Activated CD4-positive, alpha-beta T cell treated with anti-CD3 and anti-CD28 coated beads for 36 hours (primary cell): Measurements from ENCODE around the gene GSG1L2. TPM values are rescaled to one million over a fixed set of nuclear protein-coding genes. Genes with fewer than 3 reads are reported as not detected.
A peak's percentile ranks its signal among the peaks of the same experiment; 100 is the strongest.

Experiments used
- ATAC-seq: fragments of 200-7000 bp; cut with Tn5 transposase; one replicate; pipeline ENCODE4 v1.10.0; 2021; ENCODE audit warnings: mild to moderate bottlenecking, moderate library complexity
- CTCF ChIA-PET: fragments of 350-600 bp; sonication (Branson Sonifier 250); formaldehyde crosslinking; loops from one replicate; lab custom pipeline; 2021; ENCODE audit warnings: antibody characterized with exemption; lab: Charles Lee
- POLR2A ChIA-PET: fragments of 350-600 bp; sonication (Branson Sonifier 250); formaldehyde crosslinking; loops from one replicate; lab custom pipeline; 2021; ENCODE audit warnings: antibody characterized with exemption, inconsistent platforms; lab: Charles Lee
- DNase-seq: peaks from one replicate; pipeline ENCODE4 v3.0.0-alpha.2; 2020
- H3K27ac Mint-ChIP-seq: one replicate; pipeline ENCODE4 v1.8.0; 2021; ENCODE audit warnings: mixed read lengths
- H3K27me3 Mint-ChIP-seq: one replicate; pipeline ENCODE4 v1.8.0; 2021; ENCODE audit warnings: mixed read lengths
- H3K36me3 Mint-ChIP-seq: one replicate; pipeline ENCODE4 v1.8.0; 2021; ENCODE audit warnings: low read depth, mixed read lengths
- H3K4me1 Mint-ChIP-seq: one replicate; pipeline ENCODE4 v1.8.0; 2021; ENCODE audit warnings: mixed read lengths
- H3K4me3 Mint-ChIP-seq: one replicate; pipeline ENCODE4 v1.8.0; 2021; ENCODE audit warnings: mild to moderate bottlenecking, moderate library complexity, mixed read lengths
- H3K9me3 Mint-ChIP-seq: one replicate; pipeline ENCODE4 v1.8.0; 2021; ENCODE audit warnings: low read depth, mixed read lengths
- intact Hi-C, 2 experiments: fragments of 100-400 bp; cut with DNase I in 1 of 2; cut with micrococcal nuclease in 1 of 2; formaldehyde crosslinking; loops; one replicate each; pipeline versions ENCODE4 v1.14.2 to v1.15.1; 2022 to 2024; cut with DNase I, micrococcal nuclease
- total RNA-seq, 2 experiments: library from RNA; stranded (reverse); gene quantifications; one replicate each; pipeline ENCODE4 v1.2.3, GENCODE V29; 2021

GSG1L2 gene
- total RNA-seq, 2 experiments from 2014 or later = not detected

- intact Hi-C loops = no loop called here
- no peak for DNase-seq
- no peak for ATAC-seq
- Mint-ChIP-seq H3K27ac (no peak overlapping the region), H3K27me3 (peaks cover 8% of the 10 kb centered on the region), H3K9me3 (no peaks in the 10 kb centered on the region), H3K36me3 (no peaks in the 10 kb centered on the region), H3K4me3 (no peak overlapping the region), H3K4me1 (no peaks in the 10 kb centered on the region)
- CTCF ChIA-PET = interaction anchor here (1.2 kb wide), 1 partner anchor 21 kb away, joined by 5 read pairs; no protein-coding TSS in a partner anchor
- POLR2A ChIA-PET = no interaction called here
Measured at GRCh38 chr17:9765322-9765721, 56.6 kb downstream of the GSG1L2 start.

DNA sequence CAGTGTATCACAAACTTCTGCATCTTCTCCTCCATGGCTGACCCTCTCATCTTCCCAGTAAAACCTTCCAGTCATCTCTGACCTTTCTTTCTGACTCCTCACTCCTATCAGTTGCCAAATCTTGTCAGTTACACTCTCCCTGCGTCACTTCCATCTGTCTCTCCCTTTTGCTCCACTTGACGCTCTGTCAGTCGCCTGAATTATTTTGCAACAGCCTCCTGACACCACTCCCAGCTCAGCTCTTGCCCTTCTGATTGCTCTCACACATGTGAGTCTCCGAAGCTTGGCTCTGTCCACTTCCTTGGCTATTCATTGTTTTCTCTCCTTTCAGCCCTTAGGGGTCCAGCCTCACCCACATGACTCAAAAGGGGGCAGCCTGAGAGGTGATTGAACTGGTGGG, 58.2 kb downstream of the GSG1L2 start:
- intact Hi-C loops = no loop called here
- H3K4me3 Mint-ChIP-seq = no peak overlapping the region
- DNase-seq = no peak

DNA sequence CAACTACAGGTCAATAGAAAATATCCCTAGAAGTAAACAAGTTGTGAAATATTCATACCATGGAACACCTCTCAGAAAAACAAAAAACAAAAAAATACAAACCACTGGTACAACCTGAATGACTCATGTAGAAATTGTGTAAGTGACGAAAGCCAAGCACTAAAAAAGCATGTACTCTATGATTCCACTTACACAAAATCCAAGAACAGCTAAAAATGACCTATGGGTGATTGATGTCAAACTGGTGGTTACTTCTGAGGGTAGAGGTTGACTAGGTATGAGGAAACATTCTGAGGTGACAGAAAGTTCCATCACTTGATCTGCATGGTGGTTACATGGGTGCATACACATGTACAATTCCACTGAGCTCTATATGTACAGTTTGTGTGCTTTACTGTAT, 61.6 kb downstream of the GSG1L2 start:
- H3K36me3 Mint-ChIP-seq = no peaks in the 10 kb centered on the region
- peak; percentile 58 for ATAC-seq

More for the DNA sequence above, 58.2 kb downstream of the GSG1L2 start:
- no peaks in the 10 kb centered on the region for H3K36me3 Mint-ChIP-seq
- peak; percentile 19 for ATAC-seq
- ChIA-PET POLR2A (no interaction called here), CTCF (no interaction called here)
- H3K27ac Mint-ChIP-seq = no peak overlapping the region
- peaks cover 8% of the 10 kb centered on the region for H3K27me3 Mint-ChIP-seq
- H3K4me1 Mint-ChIP-seq = no peaks in the 10 kb centered on the region
- H3K9me3 Mint-ChIP-seq = no peaks in the 10 kb centered on the region

GRCh38 chr17:9755083-9755482, 66.8 kb downstream of the GSG1L2 start:
- intact Hi-C loops = loop anchor here in 1 of 2 experiments (10.0 kb wide), 1 partner anchor 60 kb away; no protein-coding TSS in a partner anchor
- no peak overlapping the region for H3K27ac Mint-ChIP-seq
- peaks cover 23% of the 10 kb centered on the region for H3K27me3 Mint-ChIP-seq
- ATAC-seq (no peak), DNase-seq (no peak)
- no peaks in the 10 kb centered on the region for H3K4me1 Mint-ChIP-seq
- H3K36me3 Mint-ChIP-seq = no peaks in the 10 kb centered on the region
- H3K9me3 Mint-ChIP-seq = no peaks in the 10 kb centered on the region
- ChIA-PET CTCF (interaction anchor here (0.7 kb wide), 1 partner anchor 202 kb away, joined by 3 read pairs; no protein-coding TSS in a partner anchor), POLR2A (no interaction called here)
- H3K4me3 Mint-ChIP-seq = no peak overlapping the region

More for the DNA sequence above, 61.6 kb downstream of the GSG1L2 start:
- intact Hi-C loops = no loop called here
- DNase-seq = no peak
- CTCF ChIA-PET = interaction anchor here (0.8 to 1.3 kb wide), 3 partner anchors 8 to 29 kb away, joined by 3 read pairs; no protein-coding TSS in a partner anchor
- Mint-ChIP-seq H3K27me3 (peaks cover 8% of the 10 kb centered on the region), H3K4me1 (no peaks in the 10 kb centered on the region), H3K9me3 (no peaks in the 10 kb centered on the region), H3K27ac (no peak overlapping the region), H3K4me3 (no peak overlapping the region)
- POLR2A ChIA-PET = no interaction called here

Other genes with a start within 250 kb of the GSG1L2 start
- 10 to 100 TPM; 65.7 to 87.7 TPM for gene STX8, start 246.3 kb downstream of the GSG1L2 start, total RNA-seq
- not detected for gene CFAP52, start 245.4 kb downstream of the GSG1L2 start, total RNA-seq
- under 1 TPM; 0.25 to 0.33 TPM for gene USP43, start 176.6 kb downstream of the GSG1L2 start, total RNA-seq
- not detected for gene DHRS7C, start 30.5 kb downstream of the GSG1L2 start, total RNA-seq
- not detected for gene GLP2R, start 3.8 kb upstream of the GSG1L2 start, total RNA-seq
- gene RCVRN, start 83.2 kb upstream of the GSG1L2 start, total RNA-seq = not detected